HepG2 (cell line): ENCODE measurements around the gene RNMT. TPM values are rescaled to one million over a fixed set of nuclear protein-coding genes. Genes with fewer than 3 reads are reported as not detected.
A peak's percentile ranks its signal among the peaks of the same experiment; 100 is the strongest.

Experiments used
- CCAR2 ChIP-seq: fragments of 200-400 bp; formaldehyde crosslinking; optimal IDR thresholded peaks from 2 replicates; pipeline ENCODE3; 2018; ENCODE audit warnings: low read depth, mild to moderate bottlenecking, low read length, moderate library complexity
- CHD2 ChIP-seq: IDR thresholded peaks from 2 replicates; pipeline ENCODE4 v1.6.1; 2011; ENCODE audit warnings: low read depth, low read length, improper control_type of control experiment
- DNMT1 ChIP-seq: sonication (generic); formaldehyde crosslinking; IDR thresholded peaks from 2 replicates; pipeline ENCODE4 v1.5.1; 2020; ENCODE audit warnings: mild to moderate bottlenecking, missing genetic modification reagents
- ETV6 ChIP-seq: sonication (generic); formaldehyde crosslinking; conservative IDR thresholded peaks from 2 replicates; pipeline ENCODE4 v1.4.0; 2020; ENCODE audit warnings: missing genetic modification reagents
- GABPA ChIP-seq, 2 experiments: IDR thresholded peaks; 2 replicates each; pipeline ENCODE4 v1.6.1; 2011 to 2016; ENCODE audit warnings: low read depth in 2 of 2, low read length in 1 of 2, missing biosample characterization in 1 of 2, missing genetic modification characterization in 1 of 2
- IRF2 ChIP-seq: IDR thresholded peaks from 2 replicates; pipeline ENCODE4 v1.6.1; 2018; ENCODE audit warnings: missing genetic modification reagents, missing compliant biosample characterization
- KAT2B ChIP-seq: fragments of 150-350 bp; IDR thresholded peaks from 2 replicates; pipeline ENCODE4 v1.6.1; 2014; ENCODE audit warnings: low read depth, low read length, borderline replicate concordance
- KDM4B ChIP-seq: sonication (generic); formaldehyde crosslinking; IDR thresholded peaks from 2 replicates; pipeline ENCODE4 v1.4.0; 2020; ENCODE audit warnings: missing genetic modification reagents
- KMT2B ChIP-seq: IDR thresholded peaks from 2 replicates; pipeline ENCODE4 v1.6.1; 2016; ENCODE audit warnings: missing genetic modification reagents, missing compliant biosample characterization
- MEIS1 ChIP-seq: sonication (generic); formaldehyde crosslinking; IDR thresholded peaks from 2 replicates; pipeline ENCODE4 v1.9.0; 2021; ENCODE audit warnings: mild to moderate bottlenecking, missing genetic modification reagents, moderate library complexity, borderline replicate concordance
- MIER2 ChIP-seq: IDR thresholded peaks from 2 replicates; pipeline ENCODE4 v1.6.1; 2016; ENCODE audit warnings: missing biosample characterization, missing genetic modification reagents
- MNT ChIP-seq: fragments of 450-650 bp; IDR thresholded peaks from 2 replicates; pipeline ENCODE4 v1.6.1; 2016
- NCOR1 ChIP-seq: fragments of 200-600 bp; sonication (generic); IDR thresholded peaks from 2 replicates; pipeline ENCODE4 v1.7.0; 2017; ENCODE audit warnings: antibody characterized with exemption, low read length, borderline replicate concordance
- RBM39 ChIP-seq: fragments of 200-400 bp; formaldehyde crosslinking; IDR thresholded peaks from one replicate; pipeline ENCODE4 v1.6.1; 2018; ENCODE audit warnings: antibody characterized with exemption, mild to moderate bottlenecking, low read depth, low read length; ENCODE audit not compliant: poor library complexity, severe bottlenecking
- SALL1 ChIP-seq: sonication (generic); formaldehyde crosslinking; IDR thresholded peaks from 2 replicates; pipeline ENCODE4 v1.8.0; 2022; ENCODE audit warnings: mild to moderate bottlenecking, missing genetic modification reagents
- SRSF9 ChIP-seq: fragments of 200-400 bp; formaldehyde crosslinking; IDR thresholded peaks from 2 replicates; pipeline ENCODE4 v1.6.1; 2018; ENCODE audit warnings: borderline replicate concordance, mild to moderate bottlenecking, low read depth, low read length; ENCODE audit not compliant: insufficient read depth, poor library complexity, severe bottlenecking
- SRY ChIP-seq: sonication (generic); formaldehyde crosslinking; IDR thresholded peaks from 2 replicates; pipeline ENCODE4 v1.8.0; 2022; ENCODE audit warnings: mild to moderate bottlenecking, missing genetic modification reagents
- ZBTB43 ChIP-seq: sonication (generic); formaldehyde crosslinking; conservative IDR thresholded peaks from 2 replicates; pipeline ENCODE4 v1.4.0; 2020; ENCODE audit warnings: missing genetic modification reagents
- ZBTB7B ChIP-seq: sonication (generic); formaldehyde crosslinking; IDR thresholded peaks from 2 replicates; pipeline ENCODE4 v1.4.0; 2020; ENCODE audit warnings: missing genetic modification reagents
- ZIK1 ChIP-seq: sonication (generic); formaldehyde crosslinking; IDR thresholded peaks from 2 replicates; pipeline ENCODE4 v1.5.0; 2020; ENCODE audit warnings: mild to moderate bottlenecking, low read depth, missing genetic modification reagents, borderline replicate concordance
- ZNF17 ChIP-seq: sonication (generic); formaldehyde crosslinking; IDR thresholded peaks from 2 replicates; pipeline ENCODE4 v1.5.0; 2020; ENCODE audit warnings: mild to moderate bottlenecking, missing genetic modification reagents
- ZNF230 ChIP-seq: sonication (generic); formaldehyde crosslinking; IDR thresholded peaks from 2 replicates; pipeline ENCODE4 v1.4.0; 2020; ENCODE audit warnings: mild to moderate bottlenecking, missing genetic modification reagents
- ZNF24 ChIP-seq: fragments of 450-650 bp; IDR thresholded peaks from 2 replicates; pipeline ENCODE4 v1.6.1; 2017; ENCODE audit warnings: antibody characterized with exemption, mild to moderate bottlenecking
- ZNF432 ChIP-seq: sonication (generic); formaldehyde crosslinking; IDR thresholded peaks from 2 replicates; pipeline ENCODE4 v1.5.0; 2020; ENCODE audit warnings: missing genetic modification reagents, mild to moderate bottlenecking, borderline replicate concordance
- ZNF546 ChIP-seq: sonication (generic); formaldehyde crosslinking; conservative IDR thresholded peaks from 2 replicates; pipeline ENCODE4 v1.8.1; 2023; ENCODE audit warnings: mild to moderate bottlenecking, missing genetic modification reagents
- ZNF547 ChIP-seq: sonication (generic); formaldehyde crosslinking; IDR thresholded peaks from 2 replicates; pipeline ENCODE4 v1.5.1; 2020; ENCODE audit warnings: mild to moderate bottlenecking, missing genetic modification reagents
- polyA plus RNA-seq, 8 experiments: library from polyadenylated mRNA; depleted of rRNA in 3 of 8; stranded (reverse) in 7 of 8; unstranded in 1 of 8; fragments of >200 nt; fragmentation: Illumina TruSeq in 4 of 8; extraction: Trizol in 4 of 8; gene quantifications; 2 replicates each; pipeline versions ENCODE4 v1.2.1 to v1.2.3, GENCODE V29; 2011 to 2016; ENCODE audit warnings: low read depth in 4 of 8, missing spikeins in 1 of 8, mixed read lengths in 1 of 8; ENCODE audit not compliant: insufficient read depth in 1 of 8
- total RNA-seq, 5 experiments: library from RNA; depleted of rRNA; stranded (reverse); fragments of >200 nt; fragmentation: Illumina TruSeq; extraction: Trizol; gene quantifications; 2 replicates each; pipeline ENCODE4 v1.2.3, GENCODE V29; 2016; ENCODE audit warnings: low read depth in 1 of 5
- TF ChIP-seq, protein P1 (sequence below): IDR thresholded peaks from 2 replicates; pipeline ENCODE4 v1.6.1; 2016; ENCODE audit warnings: low read depth

Gene RNMT
- total and polyA plus RNA-seq, 2 of the 13 experiments (the other 11 are each of a cell fraction or from before 2014, with no cell fraction given) = 22.9 to 24.4 TPM

DNA sequence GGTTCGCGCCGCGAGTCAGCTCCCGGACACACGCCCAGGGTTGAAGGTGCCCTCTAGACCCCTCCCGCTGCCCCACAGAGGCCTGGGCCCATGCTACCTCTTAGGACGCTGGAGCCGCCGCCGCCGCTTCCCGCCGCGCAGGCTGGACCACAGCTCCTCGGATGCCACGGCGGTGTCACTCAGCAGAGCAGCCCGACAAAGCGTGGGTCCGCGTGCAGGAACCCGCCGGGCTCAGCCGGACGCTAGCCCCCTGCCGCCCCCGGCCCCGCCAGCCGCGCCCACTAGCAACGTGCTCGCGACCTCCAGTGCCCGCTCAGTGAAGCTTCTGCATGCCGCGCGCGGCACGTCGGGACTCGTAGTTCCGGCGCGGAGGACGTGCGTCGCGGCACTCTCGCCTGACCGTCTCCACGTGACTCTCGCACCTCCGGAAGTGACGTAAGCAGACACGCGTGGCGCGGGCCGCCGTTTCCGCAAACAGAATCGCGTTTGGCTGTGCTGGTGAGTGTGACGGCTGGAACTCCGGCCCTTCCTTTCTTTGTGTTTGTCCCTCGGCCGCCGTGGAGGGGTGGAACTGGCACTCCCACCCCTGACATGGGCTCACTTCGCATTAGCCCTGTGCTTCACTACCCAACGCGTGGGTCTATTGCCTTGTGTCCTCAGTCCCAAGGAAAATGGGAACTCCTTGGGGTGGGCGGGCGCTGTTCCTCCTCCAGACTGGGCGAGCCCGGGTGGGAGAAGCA, at the start of gene RNMT, which contains the start of gene FAM210A (continued):
- TF ChIP-seq ETV6 (peak; percentile 77; the same call in 1 of the 2 replicates), CHD2 (peak; percentile 75), KMT2B (CRISPR knock-in tag) (peak; percentile 98), GABPA (IDR thresholded peaks at IDR 0.05; ENCODE audit: low read depth, low read length) (peak; percentile 94), GABPA (CRISPR knock-in tag; IDR thresholded peaks at IDR 0.05; ENCODE audit: low read depth) (peak; percentile 96), ZNF546 (CRISPR knock-in tag) (no peak), SRSF9 (no peak), MNT (peak; percentile 94), ZNF17 (CRISPR knock-in tag) (no peak), NCOR1 (peak; percentile 38; the same call in 1 of the 2 replicates), ZNF24 (no peak), RBM39 (no peak), ZNF547 (CRISPR knock-in tag) (peak; percentile 52), ZNF230 (CRISPR knock-in tag) (peak; percentile 92; the same call in 1 of the 2 replicates), CCAR2 (no peak), IRF2 (CRISPR knock-in tag) (peak; percentile 95), KDM4B (no peak; the same call in 1 of the 2 replicates), SRY (CRISPR knock-in tag) (peak; percentile 95), ZBTB7B (CRISPR knock-in tag) (peak; percentile 88), SALL1 (CRISPR knock-in tag) (no peak; the same call in none of the 2 replicates), KAT2B (no peak), MIER2 (CRISPR knock-in tag) (no peak), MEIS1 (CRISPR knock-in tag) (peak; percentile 90), ZNF432 (no peak), ZBTB43 (CRISPR knock-in tag) (0 out of 2 replicates have a peak, but pooled peaks have one; percentile 42), DNMT1 (CRISPR knock-in tag) (no peak; the same call in 1 of the 2 replicates), ZIK1 (CRISPR knock-in tag) (peak; percentile 93)
- TF ChIP-seq, protein P1, sequence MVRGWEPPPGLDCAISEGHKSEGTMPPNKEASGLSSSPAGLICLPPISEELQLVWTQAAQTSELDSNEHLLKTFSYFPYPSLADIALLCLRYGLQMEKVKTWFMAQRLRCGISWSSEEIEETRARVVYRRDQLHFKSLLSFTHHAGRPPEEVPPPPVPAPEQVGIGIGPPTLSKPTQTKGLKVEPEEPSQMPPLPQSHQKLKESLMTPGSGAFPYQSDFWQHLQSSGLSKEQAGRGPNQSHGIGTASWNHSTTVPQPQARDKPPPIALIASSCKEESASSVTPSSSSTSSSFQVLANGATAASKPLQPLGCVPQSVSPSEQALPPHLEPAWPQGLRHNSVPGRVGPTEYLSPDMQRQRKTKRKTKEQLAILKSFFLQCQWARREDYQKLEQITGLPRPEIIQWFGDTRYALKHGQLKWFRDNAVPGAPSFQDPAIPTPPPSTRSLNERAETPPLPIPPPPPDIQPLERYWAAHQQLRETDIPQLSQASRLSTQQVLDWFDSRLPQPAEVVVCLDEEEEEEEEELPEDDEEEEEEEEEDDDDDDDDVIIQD (CRISPR knock-in tag) = peak; percentile 18; the same call in 1 of the 2 replicates
